Activated CD8-positive, alpha-beta T cell treated with anti-CD3 and anti-CD28 coated beads for 36 hours (primary cell): Measurements from ENCODE around the gene ADARB1. TPM values are rescaled to one million over a fixed set of nuclear protein-coding genes. Genes with fewer than 3 reads are reported as not detected.

ENCODE experiments used
- ATAC-seq: fragments of 200-7000 bp; cut with Tn5 transposase; one replicate; pipeline ENCODE4 v1.10.0; 2021; ENCODE audit warnings: mild to moderate bottlenecking, moderate library complexity
- CTCF ChIA-PET: fragments of 350-600 bp; sonication (Branson Sonifier 250); formaldehyde crosslinking; loops from one replicate; lab custom pipeline; 2021; ENCODE audit warnings: antibody characterized with exemption; lab: Charles Lee
- POLR2A ChIA-PET: fragments of 350-600 bp; sonication (Branson Sonifier 250); formaldehyde crosslinking; loops from one replicate; lab custom pipeline; 2021; ENCODE audit warnings: antibody characterized with exemption; lab: Charles Lee
- DNase-seq: peaks from one replicate; pipeline ENCODE4 v3.0.0-alpha.2; 2020
- H3K27ac Mint-ChIP-seq: one replicate; pipeline ENCODE4 v1.8.0; 2021; ENCODE audit warnings: mild to moderate bottlenecking, mixed read lengths
- H3K27me3 Mint-ChIP-seq: one replicate; pipeline ENCODE4 v1.8.0; 2021; ENCODE audit warnings: mixed read lengths
- H3K36me3 Mint-ChIP-seq: one replicate; pipeline ENCODE4 v1.8.0; 2021; ENCODE audit warnings: low read depth, mixed read lengths
- H3K4me1 Mint-ChIP-seq: one replicate; pipeline ENCODE4 v1.8.0; 2021; ENCODE audit warnings: low read depth, mixed read lengths
- H3K4me3 Mint-ChIP-seq: one replicate; pipeline ENCODE4 v1.8.0; 2021; ENCODE audit warnings: mild to moderate bottlenecking, moderate library complexity, mixed read lengths
- H3K9me3 Mint-ChIP-seq: one replicate; pipeline ENCODE4 v1.8.0; 2021; ENCODE audit warnings: mixed read lengths
- CTCF ChIP-seq: fragments of 200-600 bp; IDR thresholded peaks from one replicate; pipeline ENCODE4 v1.8.0; 2022; ENCODE audit warnings: antibody characterized with exemption, mild to moderate bottlenecking
- intact Hi-C: fragments of 100-400 bp; cut with micrococcal nuclease; formaldehyde crosslinking; loops from one replicate; pipeline ENCODE4 v1.10.0; 2022
- total RNA-seq, 2 experiments: library from RNA; stranded (reverse); gene quantifications; one replicate each; pipeline ENCODE4 v1.2.3, GENCODE V29; 2021

Gene ADARB1
- total RNA-seq, 2 experiments from 2014 or later: 36.2 to 37.1 TPM

GRCh38 chr21:45147473-45148315 lies 73.3 kb downstream of the ADARB1 start:
- no peak for ATAC-seq
- intact Hi-C loops: no loop called here
- POLR2A ChIA-PET: interaction anchor here (0.6 kb wide), 1 partner anchor 726 kb away, joined by 3 read pairs; no protein-coding TSS in a partner anchor

GRCh38 chr21:45148316-45148990 lies 74.1 kb downstream of the ADARB1 start:
- Mint-ChIP-seq H3K27me3 (no peaks in the 10 kb centered on the region), H3K27ac (no peak overlapping the region), H3K36me3 (peaks cover 11% of the 10 kb centered on the region), H3K9me3 (no peaks in the 10 kb centered on the region), H3K4me3 (no peak overlapping the region), H3K4me1 (peaks cover 21% of the 10 kb centered on the region)
- DNase-seq: no peak
- POLR2A ChIA-PET: interaction anchor here (0.6 kb wide), 1 partner anchor 727 kb away, joined by 3 read pairs; no protein-coding TSS in a partner anchor
- no peak for ATAC-seq
- no peak for TF ChIP-seq CTCF
- intact Hi-C loops: no loop called here
- CTCF ChIA-PET: interaction anchor here (1.5 to 3.5 kb wide), 3 partner anchors 8 to 198 kb away, joined by 4 to 23 read pairs (median 4); no protein-coding TSS in a partner anchor

More at GRCh38 chr21:45147473-45148315, 73.3 kb downstream of the ADARB1 start:
- H3K27ac Mint-ChIP-seq: no peak overlapping the region
- peaks cover 13% of the 10 kb centered on the region for H3K36me3 Mint-ChIP-seq
- H3K9me3 Mint-ChIP-seq: no peaks in the 10 kb centered on the region
- H3K4me3 Mint-ChIP-seq: no peak overlapping the region
- H3K27me3 Mint-ChIP-seq: no peaks in the 10 kb centered on the region
- TF ChIP-seq CTCF: no peak
- CTCF ChIA-PET: interaction anchor here (1.5 to 3.5 kb wide), 3 partner anchors 7 to 198 kb away, joined by 4 to 23 read pairs (median 4); no protein-coding TSS in a partner anchor
- DNase-seq: no peak
- H3K4me1 Mint-ChIP-seq: peaks cover 16% of the 10 kb centered on the region

GRCh38 chr21:45149021-45149420 lies 74.6 kb downstream of the ADARB1 start:
- CTCF ChIA-PET: interaction anchor here (1.5 to 3.5 kb wide), 3 partner anchors 9 to 199 kb away, joined by 4 to 23 read pairs (median 4); no protein-coding TSS in a partner anchor
- H3K4me3 Mint-ChIP-seq: no peak overlapping the region
- ATAC-seq (no peak), DNase-seq (no peak)
- intact Hi-C loops: no loop called here
- no peak overlapping the region for H3K27ac Mint-ChIP-seq
- POLR2A ChIA-PET: no interaction called here
- peaks cover 8% of the 10 kb centered on the region for H3K36me3 Mint-ChIP-seq
- peaks cover 25% of the 10 kb centered on the region for H3K4me1 Mint-ChIP-seq
- H3K27me3 Mint-ChIP-seq: no peaks in the 10 kb centered on the region
- TF ChIP-seq CTCF: no peak
- H3K9me3 Mint-ChIP-seq: no peaks in the 10 kb centered on the region

GRCh38 chr21:45150638-45151131 lies 76.3 kb downstream of the ADARB1 start:
- ChIA-PET CTCF (interaction anchor here (4.9 kb wide), 1 partner anchor 11 kb away, joined by 74 read pairs; no protein-coding TSS in a partner anchor), POLR2A (interaction anchor here (1.5 kb wide), 1 partner anchor 9 kb away, joined by 3 read pairs; no protein-coding TSS in a partner anchor)
- Mint-ChIP-seq H3K27me3 (no peaks in the 10 kb centered on the region), H3K9me3 (no peaks in the 10 kb centered on the region), H3K4me1 (peaks cover 35% of the 10 kb centered on the region), H3K4me3 (no peak overlapping the region), H3K36me3 (peaks cover 7% of the 10 kb centered on the region), H3K27ac (no peak overlapping the region)
- TF ChIP-seq CTCF: no peak
- DNase-seq (no peak), ATAC-seq (no peak)
- intact Hi-C loops: loop anchor here (10.0 kb wide), 1 partner anchor 284 kb away; no protein-coding TSS in a partner anchor
